Gastroesophageal sphincter (tissue), 4 donors: ENCODE data around the gene ARHGAP27. TPM values are rescaled to one million over a fixed set of nuclear protein-coding genes. Genes with fewer than 3 reads are reported as not detected.

Experiments
- ATAC-seq: fragments of 150-250 bp; one replicate; pipeline ENCODE4 v1.9.1; 2016; ENCODE audit warnings: mild to moderate bottlenecking, moderate library complexity
- H3K27ac ChIP-seq, 4 donors: fragments of 200-600 bp; sonication (generic) in 3 of 4; 1 replicate in 3 of 4; 2 replicates in 1 of 4; pipeline ENCODE4 v1.5.1; 2016 to 2019
- H3K27me3 ChIP-seq: fragments of 200-600 bp; sonication (generic); one replicate; pipeline ENCODE4 v1.5.1; 2019
- H3K36me3 ChIP-seq, 2 donors: fragments of 200-600 bp; sonication (generic); one replicate each; pipeline ENCODE4 v1.5.1; 2019; ENCODE audit warnings: control low read depth in 1 of 2
- H3K4me1 ChIP-seq, 3 donors: fragments of 200-600 bp; sonication (generic); 1 replicate in 2 of 3; 2 replicates in 1 of 3; pipeline ENCODE4 v1.5.1; 2016 to 2019; ENCODE audit warnings: control low read depth in 2 of 3
- H3K4me3 ChIP-seq, 2 donors: fragments of 200-600 bp; sonication (generic); one replicate each; pipeline ENCODE4 v1.5.1; 2019; ENCODE audit warnings: mild to moderate bottlenecking in 1 of 2, moderate library complexity in 1 of 2
- H3K9me3 ChIP-seq, 3 donors: fragments of 200-600 bp; sonication (generic); one replicate each; pipeline ENCODE4 v1.5.1; 2017 to 2019; ENCODE audit warnings: control low read depth in 2 of 3
- CTCF ChIP-seq, 4 experiments: fragments of 200-600 bp in 2 of 4; fragments of 450-650 bp in 2 of 4; sonication (generic) in 1 of 4; IDR thresholded peaks; one replicate each; pipeline ENCODE4 v1.5.1; 2017 to 2019; ENCODE audit warnings: antibody characterized with exemption in 4 of 4, mild to moderate bottlenecking in 2 of 4, moderate library complexity in 2 of 4
- EP300 ChIP-seq: sonication (generic); formaldehyde crosslinking; IDR thresholded peaks from one replicate; pipeline ENCODE4 v1.6.1; 2017; ENCODE audit warnings: antibody characterized with exemption, mild to moderate bottlenecking
- POLR2A ChIP-seq, 2 donors: fragments of 450-650 bp; IDR thresholded peaks; one replicate each; pipeline ENCODE4 v1.6.1; 2017; ENCODE audit warnings: antibody characterized with exemption in 2 of 2, mild to moderate bottlenecking in 2 of 2, moderate library complexity in 1 of 2
- POLR2AphosphoS5 ChIP-seq: sonication (generic); formaldehyde crosslinking; IDR thresholded peaks from one replicate; pipeline ENCODE4 v1.6.1; 2017; ENCODE audit warnings: antibody characterized with exemption
- WGBS, 2 donors: methylation state at CpG; one replicate each; pipeline ENCODE4 v1.1.5; 2018; ENCODE audit warnings: low coverage in 1 of 2; 5-methylcytosine and 5-hydroxymethylcytosine counted together
- total RNA-seq, 4 donors: library from RNA; depleted of rRNA; stranded (reverse); fragments of >200 nt; gene quantifications; one replicate each; pipeline ENCODE4 v1.1.0, GENCODE V29; 2016

The ARHGAP27 gene
- total RNA-seq, 4 donors from 2014 or later, result 11.6 to 18.1 (median 12.8) TPM

GRCh38 chr17:45393411-45393810, 39.3 kb downstream of the ARHGAP27 start:
- TF ChIP-seq EP300 (no peak), POLR2A (IDR thresholded peaks at IDR 0.05) (no peak), CTCF (IDR thresholded peaks at IDR 0.05) (no peak), POLR2AphosphoS5 (no peak)
- peaks cover 0 to 15% (median 3%) of the 10 kb centered on the region in 3 donors for H3K4me1 ChIP-seq
- H3K27ac ChIP-seq, result no peak overlapping the region
- ATAC-seq, result no peak
- H3K4me3 ChIP-seq, result no peak overlapping the region
- peaks cover 0 to 24% of the 10 kb centered on the region in 2 donors for H3K36me3 ChIP-seq
- no peaks in the 10 kb centered on the region for H3K9me3 ChIP-seq
- H3K27me3 ChIP-seq, result peaks cover 12% of the 10 kb centered on the region
- 82% methylated on average over 2 of the region's 5 CpGs; no CpG with 5 or more reads in 1 of the 2 donors for WGBS, 2 donors

GRCh38 chr17:45391918-45392317, 40.8 kb downstream of the ARHGAP27 start:
- no peak overlapping the region for H3K4me3 ChIP-seq
- ATAC-seq, result no peak
- H3K4me1 ChIP-seq, result peaks cover 0 to 15% (median 3%) of the 10 kb centered on the region in 3 donors
- H3K9me3 ChIP-seq, result no peaks in the 10 kb centered on the region
- peaks cover 23% of the 10 kb centered on the region for H3K27me3 ChIP-seq
- 83 to 100% methylated on average over 1 of the region's 2 CpGs for WGBS, 2 donors
- no peak for TF ChIP-seq CTCF (IDR thresholded peaks at IDR 0.05)
- no peak for TF ChIP-seq EP300
- TF ChIP-seq POLR2A (IDR thresholded peaks at IDR 0.05), result no peak
- TF ChIP-seq POLR2AphosphoS5, result no peak
- H3K27ac ChIP-seq, result no peak overlapping the region
- H3K36me3 ChIP-seq, result peaks cover 0 to 11% of the 10 kb centered on the region in 2 donors

GRCh38 chr17:45391291-45391690, 41.4 kb downstream of the ARHGAP27 start:
- Histone ChIP-seq H3K36me3 (peaks cover 0 to 5% of the 10 kb centered on the region in 2 donors), H3K4me1 (peaks cover 0 to 15% (median 3%) of the 10 kb centered on the region in 3 donors), H3K27me3 (peaks cover 23% of the 10 kb centered on the region), H3K4me3 (no peak overlapping the region), H3K27ac (no peak overlapping the region), H3K9me3 (no peaks in the 10 kb centered on the region)
- 50 to 72% methylated on average over 4 to 5 of the region's 5 CpGs for WGBS, 2 donors
- ATAC-seq, result no peak
- TF ChIP-seq POLR2A (IDR thresholded peaks at IDR 0.05), result no peak
- no peak for TF ChIP-seq EP300
- TF ChIP-seq POLR2AphosphoS5, result no peak
- TF ChIP-seq CTCF (IDR thresholded peaks at IDR 0.05), result no peak

GRCh38 chr17:45389354-45389753, 43.3 kb downstream of the ARHGAP27 start:
- H3K4me3 ChIP-seq, result no peak overlapping the region
- no peak overlapping the region for H3K27ac ChIP-seq
- no peaks in the 10 kb centered on the region for H3K36me3 ChIP-seq
- peaks cover 23% of the 10 kb centered on the region for H3K27me3 ChIP-seq
- WGBS, 2 donors, result 38% methylated on average over 2 of the region's 3 CpGs; no CpG with 5 or more reads in 1 of the 2 donors
- peaks cover 0 to 10% (median 3%) of the 10 kb centered on the region in 3 donors for H3K4me1 ChIP-seq
- no peak for ATAC-seq
- no peaks in the 10 kb centered on the region for H3K9me3 ChIP-seq
- no peak for TF ChIP-seq POLR2A (IDR thresholded peaks at IDR 0.05)
- no peak for TF ChIP-seq CTCF (IDR thresholded peaks at IDR 0.05)
- TF ChIP-seq POLR2AphosphoS5, result no peak
- no peak for TF ChIP-seq EP300

GRCh38 chr17:45388604-45389325, 43.9 kb downstream of the ARHGAP27 start:
- 52 to 59% methylated on average over 9 to 10 of the region's 10 CpGs for WGBS, 2 donors
- H3K36me3 ChIP-seq, result no peaks in the 10 kb centered on the region
- no peak for ATAC-seq
- H3K4me1 ChIP-seq, result peaks cover 0 to 10% (median 3%) of the 10 kb centered on the region in 3 donors
- no peaks in the 10 kb centered on the region for H3K9me3 ChIP-seq
- H3K27ac ChIP-seq, result no peak overlapping the region
- TF ChIP-seq POLR2A (IDR thresholded peaks at IDR 0.05), result no peak
- H3K4me3 ChIP-seq, result no peak overlapping the region
- H3K27me3 ChIP-seq, result peaks cover 23% of the 10 kb centered on the region
